ENCODE results near the gene GMDS. TPM values are rescaled to one million over a fixed set of nuclear protein-coding genes. Genes with fewer than 3 reads are reported as not detected.

GMDS gene
- total and polyA plus RNA-seq, 2 experiments from 2014 or later, result 30.1 to 36.5 TPM

DNA sequence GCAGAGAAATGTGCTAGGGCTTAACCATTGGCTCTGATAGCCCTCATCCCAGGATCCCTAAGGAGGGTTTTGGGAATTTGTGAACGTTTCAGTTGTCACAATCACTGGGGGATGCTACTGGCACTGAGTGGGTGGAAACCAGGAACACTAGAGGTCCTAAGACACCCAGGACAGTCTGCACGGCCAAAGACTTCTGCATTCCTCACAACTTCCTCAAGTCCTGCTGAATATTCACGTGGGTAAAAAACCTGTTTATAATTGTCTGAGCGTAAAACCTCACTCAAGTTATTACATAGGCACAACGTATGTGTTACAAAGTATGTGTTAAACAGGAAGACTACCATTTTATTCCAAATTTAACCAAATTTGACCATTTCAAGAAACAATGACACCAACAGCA is 52.4 kb downstream of the GMDS start (continued):
- TF ChIP-seq, protein P1, sequence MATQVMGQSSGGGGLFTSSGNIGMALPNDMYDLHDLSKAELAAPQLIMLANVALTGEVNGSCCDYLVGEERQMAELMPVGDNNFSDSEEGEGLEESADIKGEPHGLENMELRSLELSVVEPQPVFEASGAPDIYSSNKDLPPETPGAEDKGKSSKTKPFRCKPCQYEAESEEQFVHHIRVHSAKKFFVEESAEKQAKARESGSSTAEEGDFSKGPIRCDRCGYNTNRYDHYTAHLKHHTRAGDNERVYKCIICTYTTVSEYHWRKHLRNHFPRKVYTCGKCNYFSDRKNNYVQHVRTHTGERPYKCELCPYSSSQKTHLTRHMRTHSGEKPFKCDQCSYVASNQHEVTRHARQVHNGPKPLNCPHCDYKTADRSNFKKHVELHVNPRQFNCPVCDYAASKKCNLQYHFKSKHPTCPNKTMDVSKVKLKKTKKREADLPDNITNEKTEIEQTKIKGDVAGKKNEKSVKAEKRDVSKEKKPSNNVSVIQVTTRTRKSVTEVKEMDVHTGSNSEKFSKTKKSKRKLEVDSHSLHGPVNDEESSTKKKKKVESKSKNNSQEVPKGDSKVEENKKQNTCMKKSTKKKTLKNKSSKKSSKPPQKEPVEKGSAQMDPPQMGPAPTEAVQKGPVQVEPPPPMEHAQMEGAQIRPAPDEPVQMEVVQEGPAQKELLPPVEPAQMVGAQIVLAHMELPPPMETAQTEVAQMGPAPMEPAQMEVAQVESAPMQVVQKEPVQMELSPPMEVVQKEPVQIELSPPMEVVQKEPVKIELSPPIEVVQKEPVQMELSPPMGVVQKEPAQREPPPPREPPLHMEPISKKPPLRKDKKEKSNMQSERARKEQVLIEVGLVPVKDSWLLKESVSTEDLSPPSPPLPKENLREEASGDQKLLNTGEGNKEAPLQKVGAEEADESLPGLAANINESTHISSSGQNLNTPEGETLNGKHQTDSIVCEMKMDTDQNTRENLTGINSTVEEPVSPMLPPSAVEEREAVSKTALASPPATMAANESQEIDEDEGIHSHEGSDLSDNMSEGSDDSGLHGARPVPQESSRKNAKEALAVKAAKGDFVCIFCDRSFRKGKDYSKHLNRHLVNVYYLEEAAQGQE (IDR thresholded peaks at IDR 0.05; ENCODE audit: unreplicated experiment), result no peak
- no peak for TF ChIP-seq CREB1 (CRISPR knock-in tag; IDR thresholded peaks at IDR 0.05; ENCODE audit: low read depth)
- TF ChIP-seq ZNF331 (CRISPR knock-in tag; IDR thresholded peaks at IDR 0.05; ENCODE audit: low read depth), result no peak

DNA sequence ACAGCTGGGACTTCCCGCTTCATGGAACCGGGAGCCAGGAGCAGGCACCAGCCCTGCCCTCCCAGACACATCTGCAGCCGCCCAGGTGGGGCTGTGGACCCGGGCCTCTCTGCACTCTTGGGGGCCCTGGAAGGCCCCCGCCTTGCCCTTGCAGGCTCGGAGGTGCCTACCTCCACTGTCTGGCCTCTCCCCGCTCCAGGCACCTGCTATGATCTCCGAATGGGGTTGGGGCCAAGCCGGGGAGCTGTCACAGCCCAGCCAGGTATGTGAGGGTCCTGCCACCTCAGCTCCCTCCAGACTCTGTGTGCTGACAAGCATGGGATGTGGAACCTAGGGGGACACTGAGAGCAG is 54.0 kb downstream of the GMDS start:
- Mint-ChIP-seq H3K9me3 (peaks cover 3% of the 10 kb centered on the region; the same call in 2 of the 3 replicates), H3K36me3 (ENCODE audit: low read depth) (peaks cover 11% of the 10 kb centered on the region; the same call in 2 of the 3 replicates), H3K27me3 (ENCODE audit: insufficient read depth, low read depth, poor library complexity) (peaks cover 3% of the 10 kb centered on the region), H3K4me3 (no peak overlapping the region), H3K27ac (no peak overlapping the region), H3K4me1 (peaks cover 15% of the 10 kb centered on the region)
- H3K4me3 ChIP-seq, result no peak overlapping the region
- DNase-seq (ENCODE audit: low spot score) (no peak), ATAC-seq (no peak)
- H3K4me1 ChIP-seq (ENCODE audit: insufficient read depth), result peaks cover 14% of the 10 kb centered on the region
- no peak overlapping the region for H3K4me2 ChIP-seq
- peaks cover under 1% of the 10 kb centered on the region; the same call in 1 of the 2 replicates for H4K20me1 ChIP-seq (replicated peaks; ENCODE audit: insufficient read depth)
- H3K9me2 ChIP-seq (ENCODE audit: insufficient read depth), result 0 out of 2 replicates have a peak, but pooled peaks cover 2% of the 10 kb centered on the region
- TF ChIP-seq NANOG (IDR thresholded peaks at IDR 0.05; ENCODE audit: borderline replicate concordance), result no peak
- TF ChIP-seq, protein P2, sequence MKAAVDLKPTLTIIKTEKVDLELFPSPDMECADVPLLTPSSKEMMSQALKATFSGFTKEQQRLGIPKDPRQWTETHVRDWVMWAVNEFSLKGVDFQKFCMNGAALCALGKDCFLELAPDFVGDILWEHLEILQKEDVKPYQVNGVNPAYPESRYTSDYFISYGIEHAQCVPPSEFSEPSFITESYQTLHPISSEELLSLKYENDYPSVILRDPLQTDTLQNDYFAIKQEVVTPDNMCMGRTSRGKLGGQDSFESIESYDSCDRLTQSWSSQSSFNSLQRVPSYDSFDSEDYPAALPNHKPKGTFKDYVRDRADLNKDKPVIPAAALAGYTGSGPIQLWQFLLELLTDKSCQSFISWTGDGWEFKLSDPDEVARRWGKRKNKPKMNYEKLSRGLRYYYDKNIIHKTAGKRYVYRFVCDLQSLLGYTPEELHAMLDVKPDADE (IDR thresholded peaks at IDR 0.05), result no peak
- TF ChIP-seq ZNF114 (CRISPR knock-in tag; IDR thresholded peaks at IDR 0.05), result no peak
- TF ChIP-seq ZNF331 (CRISPR knock-in tag; IDR thresholded peaks at IDR 0.05; ENCODE audit: low read depth), result no peak
- TF ChIP-seq, protein P3, sequence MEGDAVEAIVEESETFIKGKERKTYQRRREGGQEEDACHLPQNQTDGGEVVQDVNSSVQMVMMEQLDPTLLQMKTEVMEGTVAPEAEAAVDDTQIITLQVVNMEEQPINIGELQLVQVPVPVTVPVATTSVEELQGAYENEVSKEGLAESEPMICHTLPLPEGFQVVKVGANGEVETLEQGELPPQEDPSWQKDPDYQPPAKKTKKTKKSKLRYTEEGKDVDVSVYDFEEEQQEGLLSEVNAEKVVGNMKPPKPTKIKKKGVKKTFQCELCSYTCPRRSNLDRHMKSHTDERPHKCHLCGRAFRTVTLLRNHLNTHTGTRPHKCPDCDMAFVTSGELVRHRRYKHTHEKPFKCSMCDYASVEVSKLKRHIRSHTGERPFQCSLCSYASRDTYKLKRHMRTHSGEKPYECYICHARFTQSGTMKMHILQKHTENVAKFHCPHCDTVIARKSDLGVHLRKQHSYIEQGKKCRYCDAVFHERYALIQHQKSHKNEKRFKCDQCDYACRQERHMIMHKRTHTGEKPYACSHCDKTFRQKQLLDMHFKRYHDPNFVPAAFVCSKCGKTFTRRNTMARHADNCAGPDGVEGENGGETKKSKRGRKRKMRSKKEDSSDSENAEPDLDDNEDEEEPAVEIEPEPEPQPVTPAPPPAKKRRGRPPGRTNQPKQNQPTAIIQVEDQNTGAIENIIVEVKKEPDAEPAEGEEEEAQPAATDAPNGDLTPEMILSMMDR (conservative IDR thresholded peaks at IDR 0.05; ENCODE audit: low read depth in 2 of 2), result no peak
- no peak for TF ChIP-seq EZH2 (IDR thresholded peaks at IDR 0.05; ENCODE audit: low read depth, unreplicated experiment)
- TF ChIP-seq EZH2phosphoT487 (IDR thresholded peaks at IDR 0.05; ENCODE audit: unreplicated experiment), result no peak
- TF ChIP-seq CREB1 (CRISPR knock-in tag; IDR thresholded peaks at IDR 0.05; ENCODE audit: low read depth), result no peak
- no peak for TF ChIP-seq STAT1 (IDR thresholded peaks at IDR 0.05; ENCODE audit: unreplicated experiment)
- H3K27ac ChIP-seq (ENCODE audit: low read depth), result no peak overlapping the region
- H3F3A ChIP-seq (replicated peaks; ENCODE audit: low read depth), result no peaks in the 10 kb centered on the region
- no peaks in the 10 kb centered on the region for H3K27me3 ChIP-seq (ENCODE audit: insufficient read depth)
- no peak overlapping the region for H2AFZ ChIP-seq
- H3K36me3 ChIP-seq (ENCODE audit: insufficient read depth), result no peaks in the 10 kb centered on the region; the same call in 1 of the 2 replicates
- peaks cover 11% of the 10 kb centered on the region; the same call in 1 of the 2 replicates for H3K79me2 ChIP-seq (replicated peaks; ENCODE audit: insufficient read depth)
